Thyroid gland (tissue), 4 donors: ENCODE results near the gene CD80.

Experiments
- POLR2A ChIP-seq, 2 donors: fragments of 450-650 bp; IDR thresholded peaks; one replicate each; pipeline ENCODE4 v1.6.1; 2017; ENCODE audit warnings: antibody characterized with exemption in 2 of 2, mild to moderate bottlenecking in 2 of 2, moderate library complexity in 1 of 2
- TF ChIP-seq, protein P1 (sequence below), 6 experiments: fragments of 200-600 bp in 3 of 6; fragments of 450-650 bp in 3 of 6; sonication (generic) in 3 of 6; IDR thresholded peaks; one replicate each; pipeline ENCODE4 v1.5.1; 2016 to 2019; ENCODE audit warnings: antibody characterized with exemption in 6 of 6, mild to moderate bottlenecking in 2 of 6, inconsistent platforms in 1 of 6, moderate library complexity in 1 of 6

DNA sequence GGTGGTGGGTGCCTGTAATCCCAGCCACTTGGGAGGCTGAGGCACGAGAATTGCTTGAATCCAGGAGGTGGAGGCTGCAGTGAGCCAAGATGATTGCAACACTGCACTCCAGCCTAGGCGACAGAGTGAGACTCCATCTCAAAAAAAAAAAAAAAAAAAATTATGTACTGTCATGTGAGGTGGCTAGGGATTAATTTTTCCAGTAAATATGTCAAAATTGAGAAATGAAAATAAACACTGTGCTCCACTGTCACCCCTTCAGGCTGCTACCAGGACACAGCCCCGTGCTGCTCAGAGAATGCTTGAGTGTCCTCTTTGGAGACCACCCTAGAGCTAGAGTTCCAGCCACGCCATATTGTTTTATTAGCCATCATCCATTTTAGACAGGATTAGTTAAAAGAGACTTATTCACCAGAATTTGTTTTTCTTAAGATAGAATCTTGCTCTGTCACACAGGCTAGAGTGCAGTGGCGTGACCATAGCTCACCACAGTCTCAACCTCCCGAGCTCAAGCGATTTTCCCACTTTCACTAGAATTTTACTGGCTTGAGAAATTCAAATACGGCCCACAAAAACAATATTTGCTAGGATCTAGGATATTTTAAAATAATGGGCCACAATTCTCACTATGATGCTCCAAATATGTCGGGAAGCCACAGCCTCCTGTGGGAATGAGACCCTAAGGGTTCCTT, 642 bp downstream of the CD80 start:
- TF ChIP-seq, protein P1, sequence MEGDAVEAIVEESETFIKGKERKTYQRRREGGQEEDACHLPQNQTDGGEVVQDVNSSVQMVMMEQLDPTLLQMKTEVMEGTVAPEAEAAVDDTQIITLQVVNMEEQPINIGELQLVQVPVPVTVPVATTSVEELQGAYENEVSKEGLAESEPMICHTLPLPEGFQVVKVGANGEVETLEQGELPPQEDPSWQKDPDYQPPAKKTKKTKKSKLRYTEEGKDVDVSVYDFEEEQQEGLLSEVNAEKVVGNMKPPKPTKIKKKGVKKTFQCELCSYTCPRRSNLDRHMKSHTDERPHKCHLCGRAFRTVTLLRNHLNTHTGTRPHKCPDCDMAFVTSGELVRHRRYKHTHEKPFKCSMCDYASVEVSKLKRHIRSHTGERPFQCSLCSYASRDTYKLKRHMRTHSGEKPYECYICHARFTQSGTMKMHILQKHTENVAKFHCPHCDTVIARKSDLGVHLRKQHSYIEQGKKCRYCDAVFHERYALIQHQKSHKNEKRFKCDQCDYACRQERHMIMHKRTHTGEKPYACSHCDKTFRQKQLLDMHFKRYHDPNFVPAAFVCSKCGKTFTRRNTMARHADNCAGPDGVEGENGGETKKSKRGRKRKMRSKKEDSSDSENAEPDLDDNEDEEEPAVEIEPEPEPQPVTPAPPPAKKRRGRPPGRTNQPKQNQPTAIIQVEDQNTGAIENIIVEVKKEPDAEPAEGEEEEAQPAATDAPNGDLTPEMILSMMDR (IDR thresholded peaks at IDR 0.05): no peak
- TF ChIP-seq POLR2A (IDR thresholded peaks at IDR 0.05): no peak
